Fibroblast of lung (primary cell): ENCODE measurements around the gene SMPD3.

Experiments used
- EZH2 ChIP-seq: IDR thresholded peaks from 2 replicates; pipeline ENCODE4 v1.5.1; 2012; ENCODE audit warnings: low read length, control low read depth, mild to moderate bottlenecking; ENCODE audit errors: missing control alignments
- TF ChIP-seq, protein P1 (sequence below), 2 donors: IDR thresholded peaks in 1 of 2; conservative IDR thresholded peaks in 1 of 2; 1 replicate in 1 of 2; 2 replicates in 1 of 2; pipeline ENCODE4 v1.5.1; 2011 to 2012; ENCODE audit warnings: low read length in 2 of 2, control low read depth in 1 of 2, inconsistent platforms in 1 of 2, low read depth in 1 of 2, mild to moderate bottlenecking in 1 of 2

DNA sequence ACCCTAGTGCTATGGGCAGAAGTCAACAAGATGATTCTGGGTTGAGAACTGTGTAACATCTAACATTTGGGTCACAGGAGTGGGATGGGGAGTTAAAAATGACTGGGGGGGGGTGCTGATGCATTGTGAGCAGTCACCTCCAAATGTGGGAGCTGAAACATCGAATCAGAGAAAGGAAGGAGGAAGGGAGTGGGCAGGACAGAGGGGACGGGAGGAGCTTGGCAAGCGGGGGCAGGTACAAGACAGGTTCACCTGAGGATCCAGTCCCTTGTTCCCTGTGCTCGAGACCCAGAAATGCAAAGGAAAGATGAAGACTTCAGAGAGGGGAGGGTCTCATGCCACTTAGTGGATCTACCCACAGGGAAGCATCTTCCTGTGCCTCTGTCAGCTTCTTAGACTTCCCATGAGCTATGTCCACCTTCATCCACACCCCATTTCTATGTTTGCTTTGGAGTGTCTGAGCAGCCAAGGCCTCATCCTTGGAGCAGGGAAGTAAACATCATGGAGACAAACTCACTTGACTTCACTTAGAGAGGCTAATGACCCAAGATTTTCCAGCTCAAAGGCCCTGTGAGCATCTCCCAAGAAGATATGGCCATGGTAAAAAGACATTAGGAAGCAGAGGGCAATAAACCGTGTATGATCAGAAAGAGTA, 20.5 kb downstream of the SMPD3 start:
- TF ChIP-seq, protein P1, sequence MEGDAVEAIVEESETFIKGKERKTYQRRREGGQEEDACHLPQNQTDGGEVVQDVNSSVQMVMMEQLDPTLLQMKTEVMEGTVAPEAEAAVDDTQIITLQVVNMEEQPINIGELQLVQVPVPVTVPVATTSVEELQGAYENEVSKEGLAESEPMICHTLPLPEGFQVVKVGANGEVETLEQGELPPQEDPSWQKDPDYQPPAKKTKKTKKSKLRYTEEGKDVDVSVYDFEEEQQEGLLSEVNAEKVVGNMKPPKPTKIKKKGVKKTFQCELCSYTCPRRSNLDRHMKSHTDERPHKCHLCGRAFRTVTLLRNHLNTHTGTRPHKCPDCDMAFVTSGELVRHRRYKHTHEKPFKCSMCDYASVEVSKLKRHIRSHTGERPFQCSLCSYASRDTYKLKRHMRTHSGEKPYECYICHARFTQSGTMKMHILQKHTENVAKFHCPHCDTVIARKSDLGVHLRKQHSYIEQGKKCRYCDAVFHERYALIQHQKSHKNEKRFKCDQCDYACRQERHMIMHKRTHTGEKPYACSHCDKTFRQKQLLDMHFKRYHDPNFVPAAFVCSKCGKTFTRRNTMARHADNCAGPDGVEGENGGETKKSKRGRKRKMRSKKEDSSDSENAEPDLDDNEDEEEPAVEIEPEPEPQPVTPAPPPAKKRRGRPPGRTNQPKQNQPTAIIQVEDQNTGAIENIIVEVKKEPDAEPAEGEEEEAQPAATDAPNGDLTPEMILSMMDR (conservative IDR thresholded peaks at IDR 0.05 in 1 of 2, IDR thresholded peaks at IDR 0.05 in 1 of 2; ENCODE audit: low read depth in 1 of 2, low read length in 2 of 2), result no peak
- no peak for TF ChIP-seq EZH2
